ENCODE data around the gene CRYAA. TPM values are rescaled to one million over a fixed set of nuclear protein-coding genes. Genes with fewer than 3 reads are reported as not detected.
A peak's percentile ranks its signal among the peaks of the same experiment; 100 is the strongest.

CRYAA gene
- total and polyA plus RNA-seq, 7 experiments from 2014 or later, result not detected

DNA sequence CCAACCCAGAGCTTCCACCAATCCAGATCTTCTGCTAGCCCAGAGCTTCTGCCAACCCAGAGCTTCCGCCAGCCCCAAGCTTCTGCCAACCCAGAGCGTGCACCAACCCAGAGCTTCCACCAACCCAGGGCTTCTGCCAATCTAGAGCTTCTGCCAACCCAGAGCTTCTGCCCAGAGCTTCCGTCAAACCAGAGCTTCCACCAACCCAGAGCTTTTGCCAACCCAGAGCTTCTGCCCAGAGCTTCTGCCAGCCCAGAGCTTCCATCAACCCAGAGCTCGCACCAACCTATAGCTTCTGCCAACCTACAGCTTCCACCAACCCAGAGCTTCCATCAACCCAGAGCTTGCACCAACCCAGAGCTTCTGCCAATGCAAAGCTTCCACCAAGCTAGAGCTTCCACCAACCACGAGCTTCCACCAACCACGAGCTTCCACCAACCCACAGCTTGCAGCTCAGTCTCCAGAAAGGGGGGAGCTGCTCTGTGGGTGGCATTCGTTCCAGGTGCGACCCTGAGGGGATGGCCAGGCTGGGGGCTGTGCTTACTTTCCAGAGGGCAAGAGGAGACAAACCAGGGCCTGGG, 23.8 kb downstream of the CRYAA start:
- ChIA-PET POLR2A (no interaction called here), CTCF (no interaction called here)
- no peaks in the 10 kb centered on the region for H3K9me3 ChIP-seq (ENCODE audit: control insufficient read depth in 2 of 3, low read length in 3 of 3)
- intact Hi-C loops (cut with micrococcal nuclease), result no loop called here
- H3K27me3 ChIP-seq (ENCODE audit: control insufficient read depth in 2 of 2, insufficient read depth in 2 of 2, low read length in 2 of 2), result no peaks in the 10 kb centered on the region
- H3K9me3 Mint-ChIP-seq, result peaks cover 0 to 6% (median 0%) of the 10 kb centered on the region in 11 donors
- H3K4me3 Mint-ChIP-seq, result peak overlapping the region in 1 of 10 donors; percentile 8
- no peaks in the 10 kb centered on the region for H3K36me3 ChIP-seq (ENCODE audit: control insufficient read depth in 2 of 3, insufficient read depth in 3 of 3, low read length in 3 of 3)
- ATAC-seq (no peak), DNase-seq (no peak)
- peaks cover 0 to 31% (median 15%) of the 10 kb centered on the region in 7 donors for H3K4me1 Mint-ChIP-seq
- no peak overlapping the region for H3K4me3 ChIP-seq (ENCODE audit: low read length)
- peak overlapping the region in 1 of 9 donors; percentile 64 for H3K27ac Mint-ChIP-seq
- peaks cover 0 to 15% (median 0%) of the 10 kb centered on the region in 5 donors for H3K27me3 Mint-ChIP-seq
- peaks cover 0 to 38% (median 14%) of the 10 kb centered on the region in 5 donors for H3K36me3 Mint-ChIP-seq
- no peaks in the 10 kb centered on the region for H3K4me1 ChIP-seq (ENCODE audit: control insufficient read depth in 2 of 2, insufficient read depth in 2 of 2, low read length in 2 of 2)
- no peak overlapping the region for H3K27ac ChIP-seq (ENCODE audit: low read depth, low read length)

DNA sequence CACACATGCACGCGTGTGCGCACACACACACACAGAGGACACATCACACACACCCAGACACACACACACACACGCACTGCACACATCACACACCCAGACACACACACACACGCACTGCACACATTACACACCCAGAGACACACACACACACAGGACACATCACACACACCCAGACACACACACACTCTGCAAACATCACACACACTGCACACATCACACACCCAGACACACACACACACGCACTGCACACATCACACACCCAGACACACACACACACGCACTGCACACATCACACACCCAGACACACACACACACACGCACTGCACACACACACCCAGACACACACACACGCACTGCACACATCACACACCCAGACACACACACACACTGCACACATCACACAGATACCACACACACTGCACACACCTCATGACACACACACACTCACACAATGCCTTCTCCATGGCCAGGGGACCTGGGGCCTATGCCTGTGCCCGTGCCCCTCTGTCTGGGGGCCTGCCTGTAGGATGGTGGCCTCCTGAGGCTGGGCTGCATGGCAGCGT, 24.4 kb downstream of the CRYAA start:
- Histone ChIP-seq H3K36me3 (ENCODE audit: control insufficient read depth in 2 of 3, insufficient read depth in 3 of 3, low read length in 3 of 3) (no peaks in the 10 kb centered on the region), H3K4me1 (ENCODE audit: control insufficient read depth in 2 of 2, insufficient read depth in 2 of 2, low read length in 2 of 2) (no peaks in the 10 kb centered on the region), H3K27ac (ENCODE audit: low read depth, low read length) (no peak overlapping the region), H3K9me3 (ENCODE audit: control insufficient read depth in 2 of 3, low read length in 3 of 3) (no peaks in the 10 kb centered on the region), H3K4me3 (ENCODE audit: low read length) (no peak overlapping the region), H3K27me3 (ENCODE audit: control insufficient read depth in 2 of 2, insufficient read depth in 2 of 2, low read length in 2 of 2) (no peaks in the 10 kb centered on the region)
- Mint-ChIP-seq H3K27me3 (peaks cover 0 to 15% (median 0%) of the 10 kb centered on the region in 5 donors), H3K4me3 (peak overlapping the region in 1 of 10 donors; percentile 8), H3K9me3 (peaks cover 0 to 11% (median 3%) of the 10 kb centered on the region in 11 donors), H3K4me1 (peaks cover 0 to 29% (median 12%) of the 10 kb centered on the region in 7 donors), H3K27ac (peak overlapping the region in 1 of 9 donors; percentile 48), H3K36me3 (peaks cover 1 to 39% (median 15%) of the 10 kb centered on the region in 5 donors)
- no peak for ATAC-seq
- ChIA-PET POLR2A (no interaction called here), CTCF (no interaction called here)
- intact Hi-C loops (cut with micrococcal nuclease), result no loop called here
- no peak for DNase-seq

DNA sequence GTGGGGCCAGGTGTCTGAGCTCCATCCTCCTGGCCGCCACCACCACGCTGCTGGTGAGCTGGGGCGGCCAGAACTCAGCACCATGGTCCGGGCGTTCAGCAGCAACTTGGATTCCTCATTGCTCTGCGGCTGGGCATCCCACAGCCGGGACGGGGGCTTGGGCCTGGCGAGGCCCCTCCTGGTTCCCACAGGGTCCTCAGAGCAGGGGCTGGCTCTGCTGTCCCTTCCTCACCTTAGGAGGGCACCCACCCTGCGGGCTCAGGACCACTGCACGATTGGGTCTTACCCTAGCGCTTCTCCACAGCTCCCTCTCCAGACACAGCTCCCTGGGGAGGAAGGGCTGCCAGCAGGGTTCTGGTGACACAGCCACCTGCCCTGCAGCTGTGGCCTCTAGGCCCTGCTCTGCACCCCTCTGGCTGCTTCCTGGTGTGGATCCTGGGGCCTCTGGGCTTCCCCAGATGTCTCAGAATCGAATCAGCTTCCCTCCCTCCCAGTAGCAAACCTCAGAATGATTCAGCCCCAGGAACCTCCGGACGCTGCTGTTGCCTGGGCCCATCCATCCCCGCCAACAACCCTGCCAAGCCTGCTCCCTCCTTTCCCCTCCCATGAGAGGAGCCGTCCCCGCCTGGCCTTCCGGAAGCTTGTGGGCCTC, 25.0 kb downstream of the CRYAA start:
- no peak overlapping the region for H3K4me3 ChIP-seq (ENCODE audit: low read length)
- Mint-ChIP-seq H3K27ac (peak overlapping the region in 1 of 9 donors; percentile 61), H3K27me3 (peaks cover 0 to 21% (median 0%) of the 10 kb centered on the region in 5 donors), H3K36me3 (peaks cover 6 to 44% (median 21%) of the 10 kb centered on the region in 5 donors), H3K4me1 (peaks cover 0 to 29% (median 8%) of the 10 kb centered on the region in 7 donors), H3K4me3 (no peak overlapping the region), H3K9me3 (peaks cover 0 to 17% (median 8%) of the 10 kb centered on the region in 11 donors)
- intact Hi-C loops (cut with micrococcal nuclease), result no loop called here
- H3K27ac ChIP-seq (ENCODE audit: low read depth, low read length), result no peak overlapping the region
- no peak for DNase-seq
- ATAC-seq, result no peak
- H3K36me3 ChIP-seq (ENCODE audit: control insufficient read depth in 2 of 3, insufficient read depth in 3 of 3, low read length in 3 of 3), result no peaks in the 10 kb centered on the region
- ChIA-PET POLR2A (no interaction called here), CTCF (no interaction called here)
- no peaks in the 10 kb centered on the region for H3K4me1 ChIP-seq (ENCODE audit: control insufficient read depth in 2 of 2, insufficient read depth in 2 of 2, low read length in 2 of 2)
- H3K27me3 ChIP-seq (ENCODE audit: control insufficient read depth in 2 of 2, insufficient read depth in 2 of 2, low read length in 2 of 2), result no peaks in the 10 kb centered on the region
- no peaks in the 10 kb centered on the region for H3K9me3 ChIP-seq (ENCODE audit: control insufficient read depth in 2 of 3, low read length in 3 of 3)

DNA sequence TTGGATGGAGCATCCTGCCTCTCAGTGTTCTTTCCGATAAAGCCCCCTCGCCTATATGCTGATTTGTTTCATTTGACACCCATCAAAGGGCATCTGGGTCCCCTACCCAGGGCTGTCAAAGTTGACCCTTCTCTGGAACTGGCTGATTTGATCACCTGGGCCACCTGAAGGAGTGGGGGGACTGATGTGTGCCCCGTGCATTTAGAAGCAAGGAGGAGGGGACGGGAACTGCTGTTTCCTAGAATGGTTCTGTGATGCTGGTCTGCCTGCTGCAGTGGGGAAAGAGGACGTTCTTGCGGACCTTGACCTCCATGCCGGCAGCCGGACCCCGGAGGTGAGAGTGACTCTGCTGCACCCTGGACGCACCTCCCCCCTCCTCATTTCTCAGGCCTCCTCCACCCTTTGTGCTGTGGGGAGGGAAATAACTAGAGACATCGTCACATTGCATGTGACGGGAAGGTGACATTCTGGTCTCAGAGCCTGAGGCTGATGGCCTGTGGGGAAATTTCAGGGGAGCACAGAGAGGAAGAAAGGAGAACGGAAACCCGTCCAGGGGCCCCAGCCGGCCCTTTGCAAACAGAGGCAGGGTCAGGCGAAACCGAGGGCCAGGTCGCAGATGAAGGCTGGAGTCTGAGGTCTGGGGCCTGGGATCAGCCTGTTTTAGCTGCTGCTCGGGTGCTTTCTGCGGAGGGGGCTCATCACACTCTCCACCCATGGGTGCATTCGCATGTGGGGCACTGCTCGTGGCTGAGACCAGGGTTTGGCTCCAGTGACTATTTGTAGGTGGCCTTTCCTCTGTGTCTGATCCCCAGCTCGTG, 25.7 kb downstream of the CRYAA start:
- H3K27ac ChIP-seq (ENCODE audit: low read depth, low read length), result no peak overlapping the region
- no peaks in the 10 kb centered on the region for H3K4me1 ChIP-seq (ENCODE audit: control insufficient read depth in 2 of 2, insufficient read depth in 2 of 2, low read length in 2 of 2)
- H3K27me3 Mint-ChIP-seq, result peaks cover 0 to 23% (median 0%) of the 10 kb centered on the region in 5 donors
- peak overlapping the region in 1 of 10 donors; percentile 18 for H3K4me3 Mint-ChIP-seq
- peaks cover 0 to 29% (median 7%) of the 10 kb centered on the region in 7 donors for H3K4me1 Mint-ChIP-seq
- ChIA-PET POLR2A (no interaction called here), CTCF (no interaction called here)
- H3K9me3 ChIP-seq (ENCODE audit: control insufficient read depth in 2 of 3, low read length in 3 of 3), result no peaks in the 10 kb centered on the region
- H3K27me3 ChIP-seq (ENCODE audit: control insufficient read depth in 2 of 2, insufficient read depth in 2 of 2, low read length in 2 of 2), result no peaks in the 10 kb centered on the region
- ATAC-seq (no peak), DNase-seq (no peak)
- peak overlapping the region in 2 of 9 donors; percentile 41 to 61 for H3K27ac Mint-ChIP-seq
- no peak overlapping the region for H3K4me3 ChIP-seq (ENCODE audit: low read length)
- intact Hi-C loops (cut with micrococcal nuclease), result no loop called here
- no peaks in the 10 kb centered on the region for H3K36me3 ChIP-seq (ENCODE audit: control insufficient read depth in 2 of 3, insufficient read depth in 3 of 3, low read length in 3 of 3)
- peaks cover 6 to 44% (median 21%) of the 10 kb centered on the region in 5 donors for H3K36me3 Mint-ChIP-seq
- H3K9me3 Mint-ChIP-seq, result peaks cover 0 to 22% (median 9%) of the 10 kb centered on the region in 11 donors

DNA sequence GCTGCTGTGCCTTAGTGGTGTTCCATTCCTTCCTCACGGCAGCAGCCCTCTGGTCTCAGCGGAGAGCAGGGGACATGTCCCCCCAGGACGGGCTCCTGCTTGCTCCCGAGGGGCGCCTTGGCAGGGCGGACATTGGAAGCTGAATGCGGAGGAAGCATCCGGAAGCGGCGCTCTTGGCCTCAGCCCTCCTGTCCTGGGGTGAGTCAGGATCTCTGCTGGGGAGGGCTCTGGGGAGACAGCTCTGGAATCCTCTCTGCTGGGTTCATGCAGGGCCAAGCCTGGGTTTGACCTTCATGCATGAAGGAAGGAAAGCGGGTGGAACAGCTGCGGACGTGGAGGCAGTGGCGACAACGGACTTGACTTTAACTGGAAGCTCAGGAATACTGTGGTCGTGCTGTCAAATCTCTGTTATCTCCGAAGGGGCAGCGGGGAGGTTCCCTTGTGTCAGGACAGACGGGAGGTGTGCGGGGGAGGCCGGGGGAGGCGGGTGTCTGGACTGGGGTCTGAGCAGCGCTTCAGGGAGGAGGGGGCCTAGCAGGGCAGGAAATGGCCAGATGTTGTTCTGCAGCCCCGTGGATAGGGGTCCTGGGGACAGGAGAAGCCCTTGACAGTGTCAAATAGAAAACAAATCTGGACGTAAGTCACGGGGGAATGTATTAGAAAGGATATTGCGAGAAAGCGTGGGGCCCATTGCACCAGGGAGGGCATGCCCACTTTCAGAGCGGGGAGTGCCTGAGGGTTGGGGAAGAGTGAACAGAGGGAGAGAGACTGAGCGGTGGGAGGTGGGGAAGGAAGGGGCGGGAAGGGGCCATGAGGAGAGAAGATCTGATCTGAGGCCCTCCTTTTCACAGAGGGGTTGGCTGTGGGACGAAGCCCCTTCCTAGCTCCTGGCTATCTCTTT, 26.6 kb downstream of the CRYAA start:
- Histone ChIP-seq H3K27ac (ENCODE audit: low read depth, low read length) (no peak overlapping the region), H3K9me3 (ENCODE audit: control insufficient read depth in 2 of 3, low read length in 3 of 3) (no peaks in the 10 kb centered on the region), H3K27me3 (ENCODE audit: control insufficient read depth in 2 of 2, insufficient read depth in 2 of 2, low read length in 2 of 2) (no peaks in the 10 kb centered on the region), H3K4me1 (ENCODE audit: control insufficient read depth in 2 of 2, insufficient read depth in 2 of 2, low read length in 2 of 2) (no peaks in the 10 kb centered on the region), H3K36me3 (ENCODE audit: control insufficient read depth in 2 of 3, insufficient read depth in 3 of 3, low read length in 3 of 3) (no peaks in the 10 kb centered on the region), H3K4me3 (ENCODE audit: low read length) (no peak overlapping the region)
- Mint-ChIP-seq H3K9me3 (peaks cover 0 to 28% (median 13%) of the 10 kb centered on the region in 11 donors), H3K27ac (no peak overlapping the region), H3K4me3 (peak overlapping the region in 1 of 10 donors; percentile 43), H3K27me3 (peaks cover 0 to 21% (median 0%) of the 10 kb centered on the region in 5 donors), H3K36me3 (peaks cover 6 to 39% (median 25%) of the 10 kb centered on the region in 5 donors), H3K4me1 (peaks cover 0 to 29% (median 5%) of the 10 kb centered on the region in 7 donors)
- DNase-seq, result no peak
- CTCF ChIA-PET, result no interaction called here
- intact Hi-C loops (cut with micrococcal nuclease), result no loop called here
- POLR2A ChIA-PET, result no interaction called here
- ATAC-seq, result no peak

DNA sequence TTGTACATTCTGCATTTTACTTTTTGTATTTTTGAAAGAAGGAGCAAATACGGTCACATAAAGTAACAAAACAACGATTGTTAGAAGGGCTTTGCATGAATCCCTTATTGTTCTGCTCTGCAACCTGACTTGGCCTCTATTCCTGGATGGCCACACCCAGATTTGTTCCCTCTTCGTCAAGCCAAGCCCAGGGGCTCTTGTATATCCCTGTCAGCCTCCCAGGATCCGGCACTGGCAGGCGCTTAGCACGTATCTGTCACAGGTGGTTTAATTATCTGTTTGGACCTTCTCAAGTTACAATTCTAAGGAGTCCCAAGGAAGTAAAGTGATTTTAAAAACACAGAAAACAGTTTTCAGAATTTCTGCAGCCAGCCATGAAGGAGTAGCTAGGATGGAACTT, 28.0 kb downstream of the CRYAA start:
- ATAC-seq, result no peak
- peak overlapping the region in 2 of 9 donors; percentile 15 to 25 for H3K27ac Mint-ChIP-seq
- H3K4me1 Mint-ChIP-seq, result peaks cover 0 to 29% (median 4%) of the 10 kb centered on the region in 7 donors
- no peak for DNase-seq
- intact Hi-C loops (cut with micrococcal nuclease), result no loop called here
- no peaks in the 10 kb centered on the region for H3K27me3 ChIP-seq (ENCODE audit: control insufficient read depth in 2 of 2, insufficient read depth in 2 of 2, low read length in 2 of 2)
- POLR2A ChIA-PET, result interaction anchor here (0.6 kb wide), 1 partner anchor 499 kb away, joined by 3 read pairs; no protein-coding TSS in a partner anchor
- no peak overlapping the region for H3K4me3 ChIP-seq (ENCODE audit: low read length)
- H3K9me3 Mint-ChIP-seq, result peaks cover 0 to 43% (median 22%) of the 10 kb centered on the region in 11 donors
- H3K4me1 ChIP-seq (ENCODE audit: control insufficient read depth in 2 of 2, insufficient read depth in 2 of 2, low read length in 2 of 2), result no peaks in the 10 kb centered on the region
- H3K4me3 Mint-ChIP-seq, result no peak overlapping the region
- peaks cover 8 to 28% (median 26%) of the 10 kb centered on the region in 5 donors for H3K36me3 Mint-ChIP-seq
- peaks cover 0 to 11% (median 0%) of the 10 kb centered on the region in 3 experiments for H3K9me3 ChIP-seq (ENCODE audit: control insufficient read depth in 2 of 3, low read length in 3 of 3)
- peaks cover 0 to 18% (median 0%) of the 10 kb centered on the region in 5 donors for H3K27me3 Mint-ChIP-seq
- CTCF ChIA-PET, result no interaction called here
- no peaks in the 10 kb centered on the region for H3K36me3 ChIP-seq (ENCODE audit: control insufficient read depth in 2 of 3, insufficient read depth in 3 of 3, low read length in 3 of 3)
- no peak overlapping the region for H3K27ac ChIP-seq (ENCODE audit: low read depth, low read length)
